K562 (cell line): Measurements from ENCODE around the gene KATNAL1. TPM values are rescaled to one million over a fixed set of nuclear protein-coding genes. Genes with fewer than 3 reads are reported as not detected.

ENCODE experiments used
- ATF1 ChIP-seq, 2 experiments: fragments of 450-650 bp in 1 of 2; IDR thresholded peaks; 2 replicates each; pipeline ENCODE4 v1.6.1; 2016; ENCODE audit warnings: missing compliant biosample characterization in 1 of 2, missing genetic modification characterization in 1 of 2
- BHLHE40 ChIP-seq: IDR thresholded peaks from 2 replicates; pipeline ENCODE4 v1.6.1; 2011; ENCODE audit warnings: low read length, improper control_type of control experiment
- CLOCK ChIP-seq: fragments of 250-450 bp; sonication (Bioruptor Pico); IDR thresholded peaks from 2 replicates; pipeline ENCODE4 v1.4.0; 2020; ENCODE audit warnings: mild to moderate bottlenecking, moderate library complexity, borderline replicate concordance
- MBD2 ChIP-seq: sonication (generic); IDR thresholded peaks from 2 replicates; pipeline ENCODE4 v1.6.1; 2016; ENCODE audit warnings: low read depth, borderline replicate concordance
- MCM5 ChIP-seq: fragments of 450-650 bp; IDR thresholded peaks from 2 replicates; pipeline ENCODE4 v1.6.1; 2016; ENCODE audit warnings: low read depth
- NFE2L1 ChIP-seq: fragments of 450-650 bp; IDR thresholded peaks from 2 replicates; pipeline ENCODE4 v1.6.1; 2016; ENCODE audit warnings: missing genetic modification characterization, low read depth, mild to moderate bottlenecking, missing compliant biosample characterization, moderate library complexity, borderline replicate concordance
- RB1 ChIP-seq: fragments of 450-650 bp; IDR thresholded peaks from 2 replicates; pipeline ENCODE4 v1.6.1; 2017; ENCODE audit warnings: low read depth, mild to moderate bottlenecking
- ZBTB7A ChIP-seq: IDR thresholded peaks from 2 replicates; pipeline ENCODE4 v1.6.1; 2011; ENCODE audit warnings: low read depth, mild to moderate bottlenecking, low read length, moderate library complexity, borderline replicate concordance; ENCODE audit not compliant: control insufficient read depth
- ZFP36 ChIP-seq: fragments of 150-350 bp; IDR thresholded peaks from 2 replicates; pipeline ENCODE4 v1.6.1; 2018; ENCODE audit warnings: low read length, low read depth; ENCODE audit not compliant: partially characterized antibody
- ZFPM2 ChIP-seq: fragments of 250-450 bp; sonication (Bioruptor Pico); IDR thresholded peaks from 2 replicates; pipeline ENCODE4 v1.5.1; 2022; ENCODE audit warnings: mild to moderate bottlenecking
- ZNF184 ChIP-seq: sonication (generic); formaldehyde crosslinking; IDR thresholded peaks from 2 replicates; pipeline ENCODE4 v1.5.0; 2020; ENCODE audit warnings: missing genetic modification reagents
- ZNF263 ChIP-seq: sonication (generic); formaldehyde crosslinking; IDR thresholded peaks from 2 replicates; pipeline ENCODE4 v1.8.0; 2022; ENCODE audit warnings: mild to moderate bottlenecking, missing genetic modification reagents, borderline replicate concordance
- ZNF408 ChIP-seq: fragments of 250-450 bp; sonication (Bioruptor Pico); IDR thresholded peaks from 2 replicates; pipeline ENCODE4 v1.4.0; 2020; ENCODE audit warnings: low read depth, mild to moderate bottlenecking, moderate library complexity
- ZNF444 ChIP-seq: fragments of 250-450 bp; sonication (Bioruptor Pico); IDR thresholded peaks from 2 replicates; pipeline ENCODE4 v1.4.0; 2020; ENCODE audit warnings: mild to moderate bottlenecking, moderate library complexity
- ZNF766 ChIP-seq: fragments of 200-800 bp; sonication (Bioruptor generic); conservative IDR thresholded peaks from 2 replicates; pipeline ENCODE4 v1.6.1; 2016; ENCODE audit warnings: missing genetic modification characterization, missing compliant biosample characterization
- ZZZ3 ChIP-seq: fragments of 450-650 bp; IDR thresholded peaks from 2 replicates; pipeline ENCODE4 v1.6.1; 2016; ENCODE audit warnings: antibody characterized with exemption, mild to moderate bottlenecking, moderate library complexity
- polyA plus RNA-seq, 8 experiments: library from polyadenylated mRNA; depleted of rRNA in 4 of 8; stranded (reverse) in 5 of 8; unstranded in 3 of 8; fragments of >200 nt; fragmentation: Nextera tagmentation in 2 of 8; fragmentation: Illumina TruSeq in 1 of 8; extraction: Ambion mirVana in 2 of 8; extraction: Trizol in 1 of 8; gene quantifications; 2 replicates each; pipeline versions ENCODE4 v1.2.1 to v1.2.3, GENCODE V29; 2011 to 2014; ENCODE audit warnings: inconsistent platforms in 1 of 8, missing spikeins in 1 of 8
- total RNA-seq, 7 experiments: library from RNA; depleted of rRNA in 6 of 7; stranded (reverse); fragments of >200 nt in 6 of 7; fragmentation: Illumina TruSeq in 2 of 7; extraction: Trizol in 2 of 7; gene quantifications; 2 replicates each; pipeline versions ENCODE4 v1.2.1 to v1.2.3, GENCODE V29; 2011 to 2021; ENCODE audit warnings: low replicate concordance in 1 of 7
- TF ChIP-seq, protein P1 (sequence below): fragments of 250-450 bp; sonication (Bioruptor Pico); IDR thresholded peaks from 2 replicates; pipeline ENCODE4 v1.5.1; 2021; ENCODE audit warnings: mild to moderate bottlenecking
- TF ChIP-seq, protein P2 (sequence below): fragments of 250-450 bp; sonication (Bioruptor Pico); IDR thresholded peaks from 2 replicates; pipeline ENCODE4 v1.4.0; 2020
- TF ChIP-seq, protein P3 (sequence below): fragments of 250-450 bp; sonication (Bioruptor Pico); IDR thresholded peaks from 2 replicates; pipeline ENCODE4 v1.8.0; 2021; ENCODE audit warnings: moderate library complexity, mild to moderate bottlenecking, inconsistent platforms

KATNAL1 gene
- total and polyA plus RNA-seq, 9 of the 15 experiments (the other 6 are each of a cell fraction or from before 2014, with no cell fraction given): 2.5 to 8.2 (median 5.5) TPM

- TF ChIP-seq ZZZ3 (no peak), ZNF766 (CRISPR knock-in tag) (0 out of 2 replicates have a peak, but pooled peaks have one; percentile 44), ZNF408 (CRISPR knock-in tag) (no peak), NFE2L1 (no peak), CLOCK (no peak), ZNF184 (no peak), ZFP36 (no peak), ZFPM2 (CRISPR knock-in tag) (no peak), BHLHE40 (peak; percentile 61), RB1 (peak; percentile 8; the same call in 1 of the 2 replicates), ZNF263 (CRISPR knock-in tag) (peak; percentile 5; the same call in 1 of the 2 replicates), ZNF444 (CRISPR knock-in tag) (no peak), MCM5 (no peak), ATF1 (CRISPR knock-in tag; IDR thresholded peaks at IDR 0.05) (no peak), ATF1 (tag; IDR thresholded peaks at IDR 0.05) (no peak), ZBTB7A (peak; percentile 72), MBD2 (0 out of 2 replicates have a peak, but pooled peaks have one; percentile 10)
- TF ChIP-seq, protein P1, sequence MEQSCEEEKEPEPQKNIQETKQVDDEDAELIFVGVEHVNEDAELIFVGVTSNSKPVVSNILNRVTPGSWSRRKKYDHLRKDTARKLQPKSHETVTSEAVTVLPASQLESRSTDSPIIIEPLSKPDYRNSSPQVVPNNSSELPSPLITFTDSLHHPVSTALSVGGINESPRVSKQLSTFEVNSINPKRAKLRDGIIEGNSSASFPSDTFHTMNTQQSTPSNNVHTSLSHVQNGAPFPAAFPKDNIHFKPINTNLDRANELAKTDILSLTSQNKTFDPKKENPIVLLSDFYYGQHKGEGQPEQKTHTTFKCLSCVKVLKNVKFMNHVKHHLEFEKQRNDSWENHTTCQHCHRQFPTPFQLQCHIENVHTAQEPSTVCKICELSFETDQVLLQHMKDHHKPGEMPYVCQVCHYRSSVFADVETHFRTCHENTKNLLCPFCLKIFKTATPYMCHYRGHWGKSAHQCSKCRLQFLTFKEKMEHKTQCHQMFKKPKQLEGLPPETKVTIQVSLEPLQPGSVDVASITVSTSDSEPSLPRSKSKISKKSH (CRISPR knock-in tag): no peak
- TF ChIP-seq, protein P2, sequence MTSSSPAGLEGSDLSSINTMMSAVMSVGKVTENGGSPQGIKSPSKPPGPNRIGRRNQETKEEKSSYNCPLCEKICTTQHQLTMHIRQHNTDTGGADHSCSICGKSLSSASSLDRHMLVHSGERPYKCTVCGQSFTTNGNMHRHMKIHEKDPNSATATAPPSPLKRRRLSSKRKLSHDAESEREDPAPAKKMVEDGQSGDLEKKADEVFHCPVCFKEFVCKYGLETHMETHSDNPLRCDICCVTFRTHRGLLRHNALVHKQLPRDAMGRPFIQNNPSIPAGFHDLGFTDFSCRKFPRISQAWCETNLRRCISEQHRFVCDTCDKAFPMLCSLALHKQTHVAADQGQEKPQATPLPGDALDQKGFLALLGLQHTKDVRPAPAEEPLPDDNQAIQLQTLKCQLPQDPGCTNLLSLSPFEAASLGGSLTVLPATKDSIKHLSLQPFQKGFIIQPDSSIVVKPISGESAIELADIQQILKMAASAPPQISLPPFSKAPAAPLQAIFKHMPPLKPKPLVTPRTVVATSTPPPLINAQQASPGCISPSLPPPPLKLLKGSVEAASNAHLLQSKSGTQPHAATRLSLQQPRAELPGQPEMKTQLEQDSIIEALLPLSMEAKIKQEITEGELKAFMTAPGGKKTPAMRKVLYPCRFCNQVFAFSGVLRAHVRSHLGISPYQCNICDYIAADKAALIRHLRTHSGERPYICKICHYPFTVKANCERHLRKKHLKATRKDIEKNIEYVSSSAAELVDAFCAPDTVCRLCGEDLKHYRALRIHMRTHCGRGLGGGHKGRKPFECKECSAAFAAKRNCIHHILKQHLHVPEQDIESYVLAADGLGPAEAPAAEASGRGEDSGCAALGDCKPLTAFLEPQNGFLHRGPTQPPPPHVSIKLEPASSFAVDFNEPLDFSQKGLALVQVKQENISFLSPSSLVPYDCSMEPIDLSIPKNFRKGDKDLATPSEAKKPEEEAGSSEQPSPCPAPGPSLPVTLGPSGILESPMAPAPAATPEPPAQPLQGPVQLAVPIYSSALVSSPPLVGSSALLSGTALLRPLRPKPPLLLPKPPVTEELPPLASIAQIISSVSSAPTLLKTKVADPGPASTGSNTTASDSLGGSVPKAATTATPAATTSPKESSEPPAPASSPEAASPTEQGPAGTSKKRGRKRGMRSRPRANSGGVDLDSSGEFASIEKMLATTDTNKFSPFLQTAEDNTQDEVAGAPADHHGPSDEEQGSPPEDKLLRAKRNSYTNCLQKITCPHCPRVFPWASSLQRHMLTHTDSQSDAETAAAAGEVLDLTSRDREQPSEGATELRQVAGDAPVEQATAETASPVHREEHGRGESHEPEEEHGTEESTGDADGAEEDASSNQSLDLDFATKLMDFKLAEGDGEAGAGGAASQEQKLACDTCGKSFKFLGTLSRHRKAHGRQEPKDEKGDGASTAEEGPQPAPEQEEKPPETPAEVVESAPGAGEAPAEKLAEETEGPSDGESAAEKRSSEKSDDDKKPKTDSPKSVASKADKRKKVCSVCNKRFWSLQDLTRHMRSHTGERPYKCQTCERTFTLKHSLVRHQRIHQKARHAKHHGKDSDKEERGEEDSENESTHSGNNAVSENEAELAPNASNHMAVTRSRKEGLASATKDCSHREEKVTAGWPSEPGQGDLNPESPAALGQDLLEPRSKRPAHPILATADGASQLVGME (CRISPR knock-in tag): no peak
- TF ChIP-seq, protein P3, sequence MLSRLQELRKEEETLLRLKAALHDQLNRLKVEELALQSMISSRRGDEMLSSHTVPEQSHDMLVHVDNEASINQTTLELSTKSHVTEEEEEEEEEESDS (CRISPR knock-in tag): no peak
These were observed 573 bp downstream of the KATNAL1 start (continued) for GRCh38 chr13:30306762-30307193.
